ENCODE measurements around the gene NOL9. TPM values are rescaled to one million over a fixed set of nuclear protein-coding genes. Genes with fewer than 3 reads are reported as not detected.

NOL9 gene
- polyA plus RNA-seq, 1 of the 3 experiments (the other 2 are of a cell fraction): 7.1 TPM

GRCh38 chr1:6530504-6531160 lies 23.7 kb downstream of the NOL9 start:
- Histone ChIP-seq H3K9me2 (no peaks in the 10 kb centered on the region), H3K79me2 (ENCODE audit: insufficient read depth) (peaks cover 7% of the 10 kb centered on the region), H2AFZ (ENCODE audit: low read depth) (no peak overlapping the region), H3K9ac (no peak overlapping the region), H3K4me1 (ENCODE audit: control insufficient read depth in 1 of 2, insufficient read depth in 2 of 2, low read depth in 1 of 2, low read length in 1 of 2) (no peaks in the 10 kb centered on the region), H3K27ac (ENCODE audit: low read depth in 2 of 2, low read length in 1 of 2) (no peak overlapping the region), H4K20me1 (ENCODE audit: insufficient read depth) (no peaks in the 10 kb centered on the region), H3K9me3 (no peaks in the 10 kb centered on the region), H3K4me2 (no peak overlapping the region), H3K4me3 (ENCODE audit: low read depth in 2 of 2, low read length in 1 of 2) (no peak overlapping the region), H3F3A (replicated peaks; ENCODE audit: insufficient read depth) (no peaks in the 10 kb centered on the region), H3K27me3 (ENCODE audit: insufficient read depth) (no peaks in the 10 kb centered on the region), H3K36me3 (replicated peaks in 1 of 2; ENCODE audit: control insufficient read depth in 1 of 2, insufficient read depth in 2 of 2, low read length in 1 of 2) (peaks cover 29 to 58% of the 10 kb centered on the region in 2 experiments)
- WGBS (ENCODE audit: low lambda C conversion rate): over 99% methylated on average over 11 of the region's 13 CpGs
- ChIA-PET CTCF (interaction anchor here (4.8 to 23.4 kb wide), 2 partner anchors 23 to 45 kb away, joined by 19 to 439 read pairs; partner anchors contain the start of genes NOL9, PLEKHG5 and TAS1R1), POLR2A (interaction anchor here (0.7 kb wide), 2 partner anchors 44 to 392 kb away, joined by 3 read pairs; no protein-coding TSS in a partner anchor)
- no peak for DNase-seq
- TF ChIP-seq YY1 (IDR thresholded peaks at IDR 0.05; ENCODE audit: low read depth) (no peak), MAX (IDR thresholded peaks at IDR 0.05; ENCODE audit: low read depth) (no peak), TAF1 (IDR thresholded peaks at IDR 0.05; ENCODE audit: borderline replicate concordance, low read depth, low read length) (no peak), GABPA (IDR thresholded peaks at IDR 0.05; ENCODE audit: low read depth) (no peak), MXI1 (IDR thresholded peaks at IDR 0.05; ENCODE audit: low read depth, low read length) (no peak), FOXJ3 (CRISPR knock-in tag; IDR thresholded peaks at IDR 0.05) (no peak), USF1 (IDR thresholded peaks at IDR 0.05; ENCODE audit: borderline replicate concordance, low read depth) (no peak), EZH2phosphoT487 (IDR thresholded peaks at IDR 0.05; ENCODE audit: borderline replicate concordance, low read depth) (no peak), EP300 (IDR thresholded peaks at IDR 0.05; ENCODE audit: borderline replicate concordance in 1 of 2, low read depth in 1 of 2, low read length in 1 of 2) (no peak), RFX5 (IDR thresholded peaks at IDR 0.05; ENCODE audit: low read length) (no peak), NRF1 (IDR thresholded peaks at IDR 0.05; ENCODE audit: low read depth, low read length) (no peak), RCOR1 (IDR thresholded peaks at IDR 0.05; ENCODE audit: low read length) (no peak), PBX3 (IDR thresholded peaks at IDR 0.05) (no peak), NFIC (IDR thresholded peaks at IDR 0.05; ENCODE audit: borderline replicate concordance) (no peak), FOXM1 (IDR thresholded peaks at IDR 0.05; ENCODE audit: low read depth) (no peak), POLR2AphosphoS5 (IDR thresholded peaks at IDR 0.05; ENCODE audit: low read depth, low read length) (no peak), RAD21 (IDR thresholded peaks at IDR 0.05; ENCODE audit: low read length) (no peak)
